ENCODE data around the gene CNIH4. TPM values are rescaled to one million over a fixed set of nuclear protein-coding genes. Genes with fewer than 3 reads are reported as not detected.

CNIH4 gene
- total RNA-seq, 1 experiment from 2014 or later: 104 TPM

DNA sequence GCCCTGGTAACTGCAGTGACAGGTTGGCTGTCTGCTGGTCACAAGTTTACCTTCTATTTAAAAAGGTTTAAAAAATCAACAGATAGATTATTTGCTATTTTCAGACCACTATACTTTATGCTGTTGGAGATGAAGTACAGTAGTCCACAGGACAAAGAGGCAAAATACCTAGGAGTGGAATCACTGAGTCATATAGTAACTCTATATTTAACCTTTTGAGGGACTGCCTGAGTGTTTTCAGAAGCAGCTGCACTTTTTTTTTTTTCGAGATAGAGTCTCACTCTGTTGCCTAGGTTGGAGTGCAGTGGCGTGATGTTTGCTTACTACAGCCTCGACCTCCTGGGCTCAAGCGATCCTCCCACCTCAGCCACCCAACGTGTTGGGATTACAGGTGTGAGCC is 11.7 kb downstream of the CNIH4 start:
- no peaks in the 10 kb centered on the region for H3K27me3 ChIP-seq (ENCODE audit: insufficient read depth, low read length)
- peaks cover 5% of the 10 kb centered on the region for H3K79me1 ChIP-seq (ENCODE audit: insufficient read depth, low read depth, low read length, poor library complexity, severe bottlenecking)
- Mint-ChIP-seq H3K4me1 (peaks cover 7 to 9% of the 10 kb centered on the region in 2 experiments; a peak in 3 of 4 replicates), H3K27me3 (ENCODE audit: low read depth) (no peaks in the 10 kb centered on the region), H3K4me3 (no peak overlapping the region), H3K36me3 (ENCODE audit: insufficient read depth in 1 of 3, low read depth in 3 of 3) (peaks cover 53 to 87% (median 86%) of the 10 kb centered on the region in 3 experiments), H3K9me3 (no peaks in the 10 kb centered on the region), H3K27ac (no peak overlapping the region)
- H3K79me2 ChIP-seq (ENCODE audit: insufficient read depth, low read length): peaks cover 1% of the 10 kb centered on the region; the same call in 1 of the 2 replicates
- H4K5ac ChIP-seq (ENCODE audit: insufficient read length, low read depth, low read length): no peak overlapping the region
- no peak overlapping the region for H3K56ac ChIP-seq (ENCODE audit: insufficient read length, low read depth, low read length)
- H3K9me3 ChIP-seq (ENCODE audit: control insufficient read depth, low read depth, low read length): no peaks in the 10 kb centered on the region
- TF ChIP-seq, protein P1, sequence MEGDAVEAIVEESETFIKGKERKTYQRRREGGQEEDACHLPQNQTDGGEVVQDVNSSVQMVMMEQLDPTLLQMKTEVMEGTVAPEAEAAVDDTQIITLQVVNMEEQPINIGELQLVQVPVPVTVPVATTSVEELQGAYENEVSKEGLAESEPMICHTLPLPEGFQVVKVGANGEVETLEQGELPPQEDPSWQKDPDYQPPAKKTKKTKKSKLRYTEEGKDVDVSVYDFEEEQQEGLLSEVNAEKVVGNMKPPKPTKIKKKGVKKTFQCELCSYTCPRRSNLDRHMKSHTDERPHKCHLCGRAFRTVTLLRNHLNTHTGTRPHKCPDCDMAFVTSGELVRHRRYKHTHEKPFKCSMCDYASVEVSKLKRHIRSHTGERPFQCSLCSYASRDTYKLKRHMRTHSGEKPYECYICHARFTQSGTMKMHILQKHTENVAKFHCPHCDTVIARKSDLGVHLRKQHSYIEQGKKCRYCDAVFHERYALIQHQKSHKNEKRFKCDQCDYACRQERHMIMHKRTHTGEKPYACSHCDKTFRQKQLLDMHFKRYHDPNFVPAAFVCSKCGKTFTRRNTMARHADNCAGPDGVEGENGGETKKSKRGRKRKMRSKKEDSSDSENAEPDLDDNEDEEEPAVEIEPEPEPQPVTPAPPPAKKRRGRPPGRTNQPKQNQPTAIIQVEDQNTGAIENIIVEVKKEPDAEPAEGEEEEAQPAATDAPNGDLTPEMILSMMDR (conservative IDR thresholded peaks at IDR 0.05): no peak
- no peak overlapping the region for H3T11ph ChIP-seq (ENCODE audit: low read length)
- H2BK120ac ChIP-seq (ENCODE audit: low read depth, low read length, poor library complexity, severe bottlenecking): no peak overlapping the region
- WGBS (ENCODE audit: extremely low coverage, insufficient read length, low lambda C conversion rate): no CpG with 5 or more reads among the region's 5 CpGs
- H4K8ac ChIP-seq (replicated peaks; ENCODE audit: insufficient read length, low read depth, low read length): no peak overlapping the region
- H4K20me1 ChIP-seq (ENCODE audit: control insufficient read depth, insufficient read depth, insufficient read length): no peaks in the 10 kb centered on the region
- no peak overlapping the region for H2AFZ ChIP-seq (ENCODE audit: low read length)
- H3K14ac ChIP-seq (ENCODE audit: insufficient read depth, low read length): no peak overlapping the region
- H3K9ac ChIP-seq (ENCODE audit: extremely low read depth, insufficient read length, low read length): no peak overlapping the region
- no peak overlapping the region for H2BK20ac ChIP-seq (ENCODE audit: low read depth, low read length, poor library complexity, severe bottlenecking)
- no peak overlapping the region for H2BK12ac ChIP-seq (ENCODE audit: insufficient read length, low read depth, low read length)
- H3K18ac ChIP-seq (ENCODE audit: insufficient read length, low read depth, low read length): no peak overlapping the region
- no peaks in the 10 kb centered on the region for H3K23me2 ChIP-seq (ENCODE audit: insufficient read length, low read depth, low read length, poor library complexity, severe bottlenecking)
- no peak overlapping the region for H3K4me2 ChIP-seq (ENCODE audit: insufficient read depth, insufficient read length, low read length)
- H2BK5ac ChIP-seq (ENCODE audit: insufficient read length, low read length): no peak overlapping the region
- no peak overlapping the region for H3K27ac ChIP-seq (ENCODE audit: insufficient read length, low read depth, low read length)
- no peaks in the 10 kb centered on the region for H3K4me1 ChIP-seq (ENCODE audit: insufficient read depth, low read length)
- no peak overlapping the region for H3K23ac ChIP-seq (ENCODE audit: insufficient read length, low read depth, low read length)
- no peak overlapping the region for H4K91ac ChIP-seq (ENCODE audit: insufficient read length, low read depth, low read length)
- H2AK5ac ChIP-seq (ENCODE audit: insufficient read length, low read length): no peak overlapping the region
- no peak overlapping the region for H3K4ac ChIP-seq (ENCODE audit: low read depth, low read length)
- DNase-seq: no peak
- no peak overlapping the region for H2BK15ac ChIP-seq (ENCODE audit: low read depth, low read length)

Data from H9 (cell line).